OCI-LY7 (cell line): ENCODE measurements around the gene BTRC.

Source experiments
- CTCF ChIP-seq: fragments of 200-600 bp; sonication (generic); conservative IDR thresholded peaks from 2 replicates; pipeline ENCODE4 v1.5.1; 2014; ENCODE audit warnings: mild to moderate bottlenecking, antibody characterized with exemption, low read length, moderate library complexity, mixed read lengths
- EZH2phosphoT487 ChIP-seq: fragments of 200-600 bp; sonication (generic); IDR thresholded peaks from 2 replicates; pipeline ENCODE4 v1.6.1; 2018; ENCODE audit warnings: low read depth, borderline replicate concordance, mild to moderate bottlenecking, mixed run types, antibody characterized with exemption, low read length, moderate library complexity, mixed read lengths

GRCh38 chr10:101550965-101551364, 197.0 kb downstream of the BTRC start:
- no peak for TF ChIP-seq CTCF
- no peak for TF ChIP-seq EZH2phosphoT487
